G401 (cell line): ENCODE results near the gene SLC4A11. TPM values are rescaled to one million over a fixed set of nuclear protein-coding genes. Genes with fewer than 3 reads are reported as not detected.
"Not testable (repeated sequence)": the region's sequence is repeated elsewhere in the genome, so short reads cannot be mapped to it uniquely, and the experiment has no call there.

Experiments used
- DNase-seq: peaks from one replicate; pipeline ENCODE4 v3.0.0-alpha.2; 2015; ENCODE audit warnings: low spot score
- in situ Hi-C: cut with HindIII; loops from 2 replicates; pipeline ENCODE4 v1.10.0; 2016; ENCODE audit warnings: low sequenced_read_pairs, mixed read lengths
- total RNA-seq: library from RNA; depleted of rRNA; stranded (reverse); fragments of >200 nt; shearing (Covaris generic); gene quantifications from 2 replicates; pipeline ENCODE4 v1.2.3, GENCODE V29; 2014

Gene SLC4A11
- total RNA-seq, 1 experiment from 2014 or later = 0.17 TPM

GRCh38 chr20:3231889-3232588 lies 7.0 kb downstream of the SLC4A11 start:
- in situ Hi-C loops = no loop called here
- no peak for DNase-seq

- no peak for DNase-seq
- in situ Hi-C loops = no loop called here
These were observed 7.9 kb downstream of the SLC4A11 start for GRCh38 chr20:3231116-3231515.

DNA sequence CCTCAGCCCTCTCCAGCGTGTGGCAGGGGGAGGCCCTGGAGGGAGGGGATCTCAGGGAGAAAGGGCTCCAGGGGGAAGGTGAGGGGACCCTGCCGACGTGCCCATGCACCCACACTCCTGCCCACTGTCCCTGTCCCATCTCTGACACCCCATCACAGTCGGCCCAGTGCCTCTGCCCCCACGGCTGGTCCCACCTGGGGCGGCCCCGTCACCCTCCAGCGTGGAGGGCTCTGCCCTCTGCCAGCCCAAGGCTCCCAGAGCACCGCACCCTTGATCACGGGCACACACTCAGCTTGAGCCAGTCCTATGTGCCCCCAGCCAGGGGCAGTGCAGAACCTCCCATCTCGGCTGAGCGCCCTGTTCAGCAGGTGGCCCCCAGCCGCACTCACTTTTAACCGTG lies 9.2 kb downstream of the SLC4A11 start:
- in situ Hi-C loops = no loop called here
- no peak for DNase-seq

GRCh38 chr20:3229158-3229557 lies 9.8 kb downstream of the SLC4A11 start:
- in situ Hi-C loops = no loop called here
- no peak for DNase-seq

- in situ Hi-C loops = no loop called here
These were observed 10.3 kb downstream of the SLC4A11 start for GRCh38 chr20:3228750-3229032.

DNA sequence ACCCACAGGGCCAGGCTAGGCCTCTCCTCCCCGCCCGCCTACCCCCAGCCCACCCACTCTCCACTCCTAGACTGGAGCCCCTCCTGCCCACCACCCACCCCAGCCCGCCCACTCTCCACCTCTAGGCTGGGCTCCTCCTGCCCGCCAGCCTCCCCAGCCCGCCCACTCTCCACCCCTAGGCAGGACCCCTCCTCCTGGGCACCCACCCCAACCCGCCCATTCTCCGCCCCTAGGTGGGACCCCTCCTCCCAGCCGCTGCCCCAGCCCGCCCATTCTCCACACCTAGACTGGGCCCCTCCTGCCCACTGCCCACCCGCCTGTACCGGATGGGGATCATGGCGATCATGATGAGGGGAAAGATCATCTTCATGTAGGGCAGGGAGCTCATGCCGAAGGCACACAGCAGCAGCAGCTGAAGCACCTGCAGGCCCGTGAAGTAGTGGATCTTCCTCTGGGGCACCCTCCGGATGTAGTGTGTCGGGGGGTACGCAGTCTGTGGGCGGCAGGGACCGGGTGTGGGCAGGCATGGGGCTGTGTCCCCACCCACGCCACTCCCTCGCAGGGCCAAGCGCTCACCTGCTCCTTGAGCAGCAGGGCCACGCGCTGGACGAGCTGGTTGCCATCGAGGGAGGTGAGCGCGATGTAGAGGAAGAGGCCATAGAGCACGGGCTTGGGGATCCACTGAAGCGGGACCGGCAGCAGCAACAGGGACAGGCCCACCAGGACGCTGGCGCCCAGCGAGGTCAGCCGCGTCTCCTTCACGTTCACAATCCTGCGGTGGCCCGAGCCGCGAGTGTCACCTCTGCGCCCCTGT lies 10.8 kb downstream of the SLC4A11 start:
- no peak for DNase-seq
- in situ Hi-C loops = no loop called here

More at GRCh38 chr20:3228750-3229032, 10.3 kb downstream of the SLC4A11 start:
- no peak for DNase-seq

DNA sequence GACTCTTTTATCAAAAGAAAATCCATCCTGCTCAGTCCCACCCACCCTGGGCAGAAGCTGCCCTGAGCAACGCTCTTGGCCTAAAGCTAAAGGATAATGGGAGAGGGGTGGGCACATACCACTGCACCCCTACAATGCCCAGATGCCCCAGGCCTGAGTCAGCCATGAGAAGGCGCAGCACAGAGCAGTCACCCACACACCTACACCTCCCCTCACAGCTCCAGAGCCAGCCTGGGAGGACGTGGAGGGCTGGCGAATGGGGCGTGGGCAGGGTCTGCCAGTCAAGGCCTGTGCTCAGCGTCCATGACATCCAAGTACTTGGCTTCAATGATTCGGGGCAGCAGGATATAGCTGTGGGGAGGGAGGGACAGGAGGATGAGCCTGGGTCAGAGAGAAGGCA lies 11.5 kb downstream of the SLC4A11 start:
- in situ Hi-C loops = no loop called here
- DNase-seq = no peak

DNA sequence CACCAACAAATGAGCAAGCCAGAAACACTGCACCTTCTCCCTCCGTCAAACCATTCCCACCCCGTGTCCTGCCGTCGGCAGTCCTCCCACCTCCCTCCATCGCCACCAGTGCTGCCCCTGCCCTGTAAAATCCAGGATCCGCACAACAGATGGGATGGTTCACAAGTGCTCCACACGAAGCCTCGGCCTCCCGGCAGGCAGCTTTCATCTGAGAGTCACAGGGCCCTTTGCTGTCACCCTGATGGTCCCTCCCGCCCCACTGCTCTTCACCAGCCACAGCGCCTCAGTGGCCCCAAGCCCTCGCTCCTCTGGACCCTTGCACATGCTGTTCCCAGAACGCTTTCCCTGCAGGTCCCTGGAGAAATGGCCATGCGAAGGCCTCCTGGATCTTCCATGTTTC lies 12.1 kb downstream of the SLC4A11 start:
- DNase-seq = no peak
- in situ Hi-C loops = no loop called here

DNA sequence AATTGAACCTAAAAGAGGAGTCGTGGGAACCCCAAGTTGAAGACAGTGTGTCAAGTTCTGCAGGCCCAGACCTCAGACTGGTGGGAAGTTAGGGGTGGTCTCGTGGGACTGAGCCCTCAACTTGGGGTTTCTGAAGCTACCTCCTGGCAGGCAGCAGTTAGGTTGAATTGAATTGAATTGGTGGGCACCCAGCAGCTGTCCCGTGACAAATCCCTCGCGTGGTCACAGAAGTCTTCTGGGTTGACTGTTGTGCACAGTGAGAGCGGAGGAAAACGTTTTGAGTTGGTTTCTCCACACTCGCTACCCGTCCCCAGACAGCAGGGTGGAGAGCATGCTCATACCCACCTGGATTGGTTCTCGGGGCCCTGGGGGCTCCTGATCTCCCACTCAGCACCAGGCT lies 12.9 kb downstream of the SLC4A11 start:
- in situ Hi-C loops = no loop called here
- no peak for DNase-seq

DNA sequence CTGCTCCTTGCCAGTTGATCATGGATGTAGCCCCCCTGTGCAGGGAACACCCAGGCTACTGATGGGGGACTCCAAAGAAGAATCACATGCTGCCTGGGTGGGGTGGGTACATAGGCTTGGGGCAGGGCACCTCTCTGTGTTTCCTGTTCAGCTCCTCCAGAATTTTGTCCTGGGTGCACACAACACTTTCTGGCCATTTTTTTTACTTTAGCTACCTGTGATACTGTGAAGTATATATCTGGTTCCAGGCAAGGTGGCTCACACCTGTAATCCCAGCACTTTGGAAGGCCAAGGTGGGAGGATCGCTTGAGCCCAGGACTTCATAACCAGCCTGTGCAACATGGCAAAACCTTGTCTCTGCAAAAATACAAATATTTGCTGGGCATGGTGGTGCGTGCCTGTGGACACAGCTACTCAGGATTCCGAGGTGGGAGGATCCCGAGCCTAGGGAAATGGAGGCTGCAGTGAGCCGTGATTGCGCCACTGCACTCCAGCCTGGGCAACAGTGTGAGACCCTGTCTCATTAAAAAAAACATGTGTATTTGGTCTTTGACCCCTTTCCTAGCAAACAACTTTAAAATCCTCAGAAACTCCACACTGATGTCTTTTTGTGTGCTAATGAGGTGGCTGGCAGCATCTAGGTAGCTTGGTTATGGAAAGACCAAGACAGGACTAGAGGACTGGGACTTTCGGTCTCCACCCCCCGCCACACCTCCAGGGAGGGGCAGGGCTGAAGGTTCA lies 14.1 kb downstream of the SLC4A11 start:
- no peak for DNase-seq
- in situ Hi-C loops = no loop called here

DNA sequence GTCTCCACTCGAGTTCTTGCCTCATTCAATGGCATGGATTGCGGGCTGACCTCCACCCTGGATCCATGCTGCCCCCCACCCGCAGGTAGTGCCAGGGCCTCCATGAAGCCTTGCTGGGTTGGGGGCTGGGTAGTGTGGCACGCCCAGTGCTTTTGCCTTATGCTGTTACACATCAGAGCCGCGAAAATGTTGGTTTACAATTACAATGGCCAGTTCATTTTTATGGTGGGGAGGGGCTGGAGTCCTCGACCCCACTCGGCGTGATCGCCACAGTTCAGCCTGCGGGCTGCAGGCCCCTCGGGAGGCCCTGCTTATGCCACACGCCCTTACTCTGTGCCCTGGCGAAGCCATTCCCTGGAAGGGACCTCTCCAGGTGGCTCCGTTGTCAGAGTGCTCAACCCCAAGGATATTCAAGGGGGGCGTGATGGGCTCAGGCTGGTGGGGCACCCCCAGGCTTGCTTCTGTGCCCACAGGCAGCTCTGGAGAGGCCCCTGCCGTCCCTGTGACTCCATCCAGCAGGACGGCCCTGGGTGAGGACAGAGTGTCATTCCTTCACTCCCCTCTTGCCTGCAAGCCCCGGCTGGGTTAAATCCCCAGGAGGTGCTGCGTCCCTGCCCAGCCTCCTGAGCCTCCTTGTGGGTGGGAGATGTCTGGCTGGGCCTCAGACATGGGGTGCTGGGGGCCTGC lies 14.9 kb downstream of the SLC4A11 start:
- in situ Hi-C loops = no loop called here
- DNase-seq = no peak

DNA sequence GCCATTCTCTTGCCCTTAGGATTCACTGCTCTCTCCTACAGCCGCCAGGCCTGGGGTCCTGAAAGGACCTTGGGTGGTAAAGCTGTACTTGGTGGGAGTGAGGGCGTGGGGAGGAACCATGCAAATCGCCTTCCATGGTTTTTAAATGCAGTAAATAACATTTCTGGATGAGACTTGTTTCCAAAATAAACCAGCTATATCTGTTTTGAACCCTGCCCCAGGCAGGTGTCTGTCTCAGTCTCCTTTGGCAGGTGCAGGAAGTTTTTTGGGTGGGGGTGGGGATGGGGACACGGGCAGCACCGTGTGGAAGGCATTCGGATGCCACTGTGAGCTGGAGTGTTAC lies 15.4 kb downstream of the SLC4A11 start:
- in situ Hi-C loops = no loop called here
- no peak for DNase-seq

DNA sequence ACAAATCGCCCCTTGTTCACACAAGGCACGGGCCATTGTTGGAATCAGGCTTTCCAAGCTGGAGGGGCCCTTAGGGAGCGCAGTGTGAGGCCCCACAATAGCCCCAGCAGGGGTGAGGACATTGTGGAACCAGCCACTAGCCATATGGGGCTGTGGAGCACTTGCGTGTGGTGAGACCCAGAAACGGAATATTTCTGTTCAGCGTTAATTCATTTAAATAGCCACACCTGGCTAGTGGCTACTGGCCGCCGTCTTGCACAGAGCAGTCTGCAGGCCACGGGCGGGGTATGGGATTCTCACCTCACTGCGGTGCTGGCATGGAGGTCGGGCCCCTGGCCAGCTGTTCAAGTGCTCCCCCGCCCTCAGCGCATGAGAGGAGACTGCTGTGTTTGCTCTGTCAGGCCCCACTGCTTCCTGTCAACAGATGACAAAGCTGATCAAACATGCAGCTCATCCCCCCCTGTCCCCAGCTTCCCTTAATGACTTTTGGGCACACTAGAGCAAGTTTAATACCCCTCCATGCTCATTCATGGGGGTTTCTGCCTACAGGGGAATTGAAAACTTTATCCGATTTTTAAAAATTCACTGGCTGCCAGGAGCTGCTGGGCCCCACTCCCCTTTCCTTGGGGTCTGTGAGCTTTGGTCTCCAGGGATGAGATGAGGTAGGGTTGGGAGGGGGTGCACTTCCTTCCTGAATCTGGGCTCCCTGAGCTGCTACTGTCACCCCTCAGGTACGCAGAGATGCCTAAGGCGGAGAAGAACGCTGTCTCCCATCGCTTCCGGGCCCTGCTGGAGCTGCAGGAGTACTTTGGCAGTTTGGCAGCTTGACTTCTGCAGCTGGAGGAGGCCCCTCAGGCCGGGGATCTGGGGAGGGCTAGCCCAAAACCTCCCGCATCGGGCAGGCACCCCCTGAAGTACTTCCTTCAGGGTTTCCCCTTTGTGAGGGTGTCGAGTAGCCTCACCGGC lies 16.1 kb downstream of the SLC4A11 start:
- in situ Hi-C loops = no loop called here
- no peak for DNase-seq

GRCh38 chr20:3221398-3222226 lies 17.4 kb downstream of the SLC4A11 start:
- no peak for DNase-seq
- in situ Hi-C loops = no loop called here

GRCh38 chr20:3218307-3218988 lies 20.5 kb downstream of the SLC4A11 start:
- in situ Hi-C loops = no loop called here
- DNase-seq = peak; percentile 47

- in situ Hi-C loops, DNase-seq: not testable (repeated sequence)
These were observed 23.6 kb downstream of the SLC4A11 start for GRCh38 chr20:3215359-3215917.

GRCh38 chr20:3213226-3213625 lies 25.8 kb downstream of the SLC4A11 start:
- in situ Hi-C loops = no loop called here
- no peak for DNase-seq
